ENCODE data around the gene RNF151. TPM values are rescaled to one million over a fixed set of nuclear protein-coding genes. Genes with fewer than 3 reads are reported as not detected.
A peak's percentile ranks its signal among the peaks of the same experiment; 100 is the strongest.

The RNF151 gene
- total and polyA plus RNA-seq, 2 of the 13 experiments (the other 11 are each of a cell fraction or from before 2014, with no cell fraction given): not detected

DNA sequence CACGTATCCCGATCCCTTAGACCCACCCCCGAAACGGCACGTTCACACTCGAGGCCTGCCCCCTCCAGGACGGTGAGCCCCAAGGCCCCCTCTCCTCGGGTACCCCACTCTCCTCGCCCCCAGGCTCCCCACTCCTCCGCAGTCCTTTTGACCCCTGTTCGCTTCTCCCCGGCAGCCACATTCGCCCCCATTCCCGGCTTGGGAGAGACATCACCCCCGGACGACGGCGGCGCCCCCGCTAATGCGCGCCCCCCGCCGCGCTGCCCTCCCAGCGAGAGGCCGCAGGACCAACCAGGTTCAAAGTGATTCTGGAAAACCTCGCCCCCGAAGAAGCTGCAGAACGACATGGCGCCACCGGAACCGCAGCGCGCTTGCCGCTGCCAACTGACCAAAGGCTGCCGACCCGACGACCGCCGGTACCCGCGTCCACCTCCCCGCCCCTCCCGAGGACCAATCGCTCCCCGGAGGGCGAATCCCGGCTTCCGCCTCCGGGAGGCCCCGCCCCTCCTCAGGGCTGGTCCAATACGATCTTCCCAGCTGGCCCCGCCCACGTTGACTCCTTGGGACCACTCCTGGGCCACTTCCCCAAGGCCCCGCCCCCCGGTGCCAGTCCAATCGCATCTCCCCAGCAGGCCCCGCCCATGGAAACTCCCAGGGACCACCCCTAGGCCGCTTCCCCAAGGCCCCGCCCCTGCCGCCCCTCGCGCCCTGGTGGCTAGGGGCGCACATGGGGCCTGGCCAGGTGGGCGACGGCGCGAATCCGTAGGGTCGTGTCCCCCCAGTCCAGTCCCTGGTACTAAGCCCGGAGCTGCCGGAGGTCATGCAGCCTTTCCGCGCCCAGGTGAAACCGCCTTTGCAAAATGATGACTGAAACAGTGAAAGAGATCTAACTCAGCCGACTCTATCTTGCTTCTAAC, 23.6 kb upstream of the RNF151 start, which contains the start of gene MSRB1 (continued):
- TF ChIP-seq, protein P1, sequence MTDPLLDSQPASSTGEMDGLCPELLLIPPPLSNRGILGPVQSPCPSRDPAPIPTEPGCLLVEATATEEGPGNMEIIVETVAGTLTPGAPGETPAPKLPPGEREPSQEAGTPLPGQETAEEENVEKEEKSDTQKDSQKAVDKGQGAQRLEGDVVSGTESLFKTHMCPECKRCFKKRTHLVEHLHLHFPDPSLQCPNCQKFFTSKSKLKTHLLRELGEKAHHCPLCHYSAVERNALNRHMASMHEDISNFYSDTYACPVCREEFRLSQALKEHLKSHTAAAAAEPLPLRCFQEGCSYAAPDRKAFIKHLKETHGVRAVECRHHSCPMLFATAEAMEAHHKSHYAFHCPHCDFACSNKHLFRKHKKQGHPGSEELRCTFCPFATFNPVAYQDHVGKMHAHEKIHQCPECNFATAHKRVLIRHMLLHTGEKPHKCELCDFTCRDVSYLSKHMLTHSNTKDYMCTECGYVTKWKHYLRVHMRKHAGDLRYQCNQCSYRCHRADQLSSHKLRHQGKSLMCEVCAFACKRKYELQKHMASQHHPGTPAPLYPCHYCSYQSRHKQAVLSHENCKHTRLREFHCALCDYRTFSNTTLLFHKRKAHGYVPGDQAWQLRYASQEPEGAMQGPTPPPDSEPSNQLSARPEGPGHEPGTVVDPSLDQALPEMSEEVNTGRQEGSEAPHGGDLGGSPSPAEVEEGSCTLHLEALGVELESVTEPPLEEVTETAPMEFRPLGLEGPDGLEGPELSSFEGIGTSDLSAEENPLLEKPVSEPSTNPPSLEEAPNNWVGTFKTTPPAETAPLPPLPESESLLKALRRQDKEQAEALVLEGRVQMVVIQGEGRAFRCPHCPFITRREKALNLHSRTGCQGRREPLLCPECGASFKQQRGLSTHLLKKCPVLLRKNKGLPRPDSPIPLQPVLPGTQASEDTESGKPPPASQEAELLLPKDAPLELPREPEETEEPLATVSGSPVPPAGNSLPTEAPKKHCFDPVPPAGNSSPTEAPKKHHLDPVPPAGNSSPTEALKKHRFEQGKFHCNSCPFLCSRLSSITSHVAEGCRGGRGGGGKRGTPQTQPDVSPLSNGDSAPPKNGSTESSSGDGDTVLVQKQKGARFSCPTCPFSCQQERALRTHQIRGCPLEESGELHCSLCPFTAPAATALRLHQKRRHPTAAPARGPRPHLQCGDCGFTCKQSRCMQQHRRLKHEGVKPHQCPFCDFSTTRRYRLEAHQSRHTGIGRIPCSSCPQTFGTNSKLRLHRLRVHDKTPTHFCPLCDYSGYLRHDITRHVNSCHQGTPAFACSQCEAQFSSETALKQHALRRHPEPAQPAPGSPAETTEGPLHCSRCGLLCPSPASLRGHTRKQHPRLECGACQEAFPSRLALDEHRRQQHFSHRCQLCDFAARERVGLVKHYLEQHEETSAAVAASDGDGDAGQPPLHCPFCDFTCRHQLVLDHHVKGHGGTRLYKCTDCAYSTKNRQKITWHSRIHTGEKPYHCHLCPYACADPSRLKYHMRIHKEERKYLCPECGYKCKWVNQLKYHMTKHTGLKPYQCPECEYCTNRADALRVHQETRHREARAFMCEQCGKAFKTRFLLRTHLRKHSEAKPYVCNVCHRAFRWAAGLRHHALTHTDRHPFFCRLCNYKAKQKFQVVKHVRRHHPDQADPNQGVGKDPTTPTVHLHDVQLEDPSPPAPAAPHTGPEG (CRISPR knock-in tag; IDR thresholded peaks at IDR 0.05): peak; percentile 48; the same call in 1 of the 2 replicates
- TF ChIP-seq, protein P2, sequence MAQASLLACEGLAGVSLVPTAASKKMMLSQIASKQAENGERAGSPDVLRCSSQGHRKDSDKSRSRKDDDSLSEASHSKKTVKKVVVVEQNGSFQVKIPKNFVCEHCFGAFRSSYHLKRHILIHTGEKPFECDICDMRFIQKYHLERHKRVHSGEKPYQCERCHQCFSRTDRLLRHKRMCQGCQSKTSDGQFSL (CRISPR knock-in tag; IDR thresholded peaks at IDR 0.05): no peak
- TF ChIP-seq, protein P3, sequence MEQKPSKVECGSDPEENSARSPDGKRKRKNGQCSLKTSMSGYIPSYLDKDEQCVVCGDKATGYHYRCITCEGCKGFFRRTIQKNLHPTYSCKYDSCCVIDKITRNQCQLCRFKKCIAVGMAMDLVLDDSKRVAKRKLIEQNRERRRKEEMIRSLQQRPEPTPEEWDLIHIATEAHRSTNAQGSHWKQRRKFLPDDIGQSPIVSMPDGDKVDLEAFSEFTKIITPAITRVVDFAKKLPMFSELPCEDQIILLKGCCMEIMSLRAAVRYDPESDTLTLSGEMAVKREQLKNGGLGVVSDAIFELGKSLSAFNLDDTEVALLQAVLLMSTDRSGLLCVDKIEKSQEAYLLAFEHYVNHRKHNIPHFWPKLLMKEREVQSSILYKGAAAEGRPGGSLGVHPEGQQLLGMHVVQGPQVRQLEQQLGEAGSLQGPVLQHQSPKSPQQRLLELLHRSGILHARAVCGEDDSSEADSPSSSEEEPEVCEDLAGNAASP (CRISPR knock-in tag; IDR thresholded peaks at IDR 0.05; ENCODE audit: borderline replicate concordance): no peak
- TF ChIP-seq ZNF577 (CRISPR knock-in tag; IDR thresholded peaks at IDR 0.05; ENCODE audit: borderline replicate concordance, low read depth) (no peak), CHD4 (IDR thresholded peaks at IDR 0.05; ENCODE audit: borderline replicate concordance, low read length) (no peak), ZNF101 (CRISPR knock-in tag; IDR thresholded peaks at IDR 0.05; ENCODE audit: borderline replicate concordance, low read depth) (no peak), YEATS4 (CRISPR knock-in tag; IDR thresholded peaks at IDR 0.05; ENCODE audit: borderline replicate concordance) (peak; percentile 75; the same call in 1 of the 2 replicates), ZNF761 (CRISPR knock-in tag; conservative IDR thresholded peaks at IDR 0.05) (peak; percentile 63), ZNF232 (CRISPR knock-in tag; IDR thresholded peaks at IDR 0.05; ENCODE audit: borderline replicate concordance) (no peak), SIN3A (IDR thresholded peaks at IDR 0.05; ENCODE audit: borderline replicate concordance, low read depth, low read length) (peak; percentile 93; the same call in 1 of the 2 replicates), ZNF20 (CRISPR knock-in tag; IDR thresholded peaks at IDR 0.05) (0 out of 2 replicates have a peak, but pooled peaks have one; percentile 68), ZNF263 (CRISPR knock-in tag; IDR thresholded peaks at IDR 0.05) (peak; percentile 22)
- TF ChIP-seq, protein P4, sequence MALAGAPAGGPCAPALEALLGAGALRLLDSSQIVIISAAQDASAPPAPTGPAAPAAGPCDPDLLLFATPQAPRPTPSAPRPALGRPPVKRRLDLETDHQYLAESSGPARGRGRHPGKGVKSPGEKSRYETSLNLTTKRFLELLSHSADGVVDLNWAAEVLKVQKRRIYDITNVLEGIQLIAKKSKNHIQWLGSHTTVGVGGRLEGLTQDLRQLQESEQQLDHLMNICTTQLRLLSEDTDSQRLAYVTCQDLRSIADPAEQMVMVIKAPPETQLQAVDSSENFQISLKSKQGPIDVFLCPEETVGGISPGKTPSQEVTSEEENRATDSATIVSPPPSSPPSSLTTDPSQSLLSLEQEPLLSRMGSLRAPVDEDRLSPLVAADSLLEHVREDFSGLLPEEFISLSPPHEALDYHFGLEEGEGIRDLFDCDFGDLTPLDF (CRISPR knock-in tag; IDR thresholded peaks at IDR 0.05): peak; percentile 15; the same call in 1 of the 2 replicates
- TF ChIP-seq, protein P5, sequence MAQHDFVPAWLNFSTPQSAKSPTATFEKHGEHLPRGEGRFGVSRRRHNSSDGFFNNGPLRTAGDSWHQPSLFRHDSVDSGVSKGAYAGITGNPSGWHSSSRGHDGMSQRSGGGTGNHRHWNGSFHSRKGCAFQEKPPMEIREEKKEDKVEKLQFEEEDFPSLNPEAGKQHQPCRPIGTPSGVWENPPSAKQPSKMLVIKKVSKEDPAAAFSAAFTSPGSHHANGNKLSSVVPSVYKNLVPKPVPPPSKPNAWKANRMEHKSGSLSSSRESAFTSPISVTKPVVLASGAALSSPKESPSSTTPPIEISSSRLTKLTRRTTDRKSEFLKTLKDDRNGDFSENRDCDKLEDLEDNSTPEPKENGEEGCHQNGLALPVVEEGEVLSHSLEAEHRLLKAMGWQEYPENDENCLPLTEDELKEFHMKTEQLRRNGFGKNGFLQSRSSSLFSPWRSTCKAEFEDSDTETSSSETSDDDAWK (CRISPR knock-in tag; IDR thresholded peaks at IDR 0.05): no peak

All from HepG2 (cell line).